KOPT-K1 (cell line): ENCODE measurements around the gene CTU2.

ENCODE experiments used
- H3K27ac ChIP-seq: fragments of 200-600 bp; sonication (generic); 2 replicates; pipeline ENCODE4 v1.5.1; 2016; ENCODE audit warnings: antibody characterized with exemption, mild to moderate bottlenecking, low read depth, low read length; ENCODE audit not compliant: poor library complexity, severe bottlenecking
- H3K36me3 ChIP-seq: fragments of 200-600 bp; sonication (generic); 2 replicates; pipeline ENCODE4 v1.5.1; 2017; ENCODE audit warnings: antibody characterized with exemption, mild to moderate bottlenecking, low read length, moderate library complexity; ENCODE audit not compliant: insufficient read depth
- H3K9me3 ChIP-seq: fragments of 200-600 bp; sonication (generic); 2 replicates; pipeline ENCODE4 v1.5.1; 2017; ENCODE audit warnings: antibody characterized with exemption, low read length, mild to moderate bottlenecking; ENCODE audit not compliant: insufficient read depth, poor library complexity, severe bottlenecking

Gene CTU2

GRCh38 chr16:88698646-88699045, 7.7 kb upstream of the CTU2 start:
- peak overlapping the region; percentile 17 for H3K27ac ChIP-seq
- H3K9me3 ChIP-seq: no peaks in the 10 kb centered on the region
- H3K36me3 ChIP-seq: peaks cover 41% of the 10 kb centered on the region

GRCh38 chr16:88699180-88699579, 7.1 kb upstream of the CTU2 start:
- no peak overlapping the region for H3K27ac ChIP-seq
- H3K9me3 ChIP-seq: no peaks in the 10 kb centered on the region
- H3K36me3 ChIP-seq: peaks cover 41% of the 10 kb centered on the region

- Histone ChIP-seq H3K27ac (peak overlapping the region; percentile 90), H3K9me3 (no peaks in the 10 kb centered on the region), H3K36me3 (peaks cover 41% of the 10 kb centered on the region)
Observed at GRCh38 chr16:88700322-88700635, 6.0 kb upstream of the CTU2 start.

GRCh38 chr16:88700636-88701482, 5.4 kb upstream of the CTU2 start:
- H3K36me3 ChIP-seq: peaks cover 38% of the 10 kb centered on the region
- H3K9me3 ChIP-seq: no peaks in the 10 kb centered on the region
- H3K27ac ChIP-seq: peak overlapping the region; percentile 90

- Histone ChIP-seq H3K36me3 (peaks cover 29% of the 10 kb centered on the region), H3K27ac (peak overlapping the region; percentile 90), H3K9me3 (no peaks in the 10 kb centered on the region)
Observed at GRCh38 chr16:88701581-88702370, 4.5 kb upstream of the CTU2 start.

GRCh38 chr16:88702371-88703210, 3.7 kb upstream of the CTU2 start:
- peaks cover 21% of the 10 kb centered on the region for H3K36me3 ChIP-seq
- H3K27ac ChIP-seq: peak overlapping the region; percentile 90
- no peaks in the 10 kb centered on the region for H3K9me3 ChIP-seq

- H3K9me3 ChIP-seq: no peaks in the 10 kb centered on the region
- peaks cover 13% of the 10 kb centered on the region; the same call in 1 of the 2 replicates for H3K36me3 ChIP-seq
- H3K27ac ChIP-seq: peak overlapping the region; percentile 90
Observed at GRCh38 chr16:88703486-88704309, 2.6 kb upstream of the CTU2 start.

- peak overlapping the region; percentile 62 for H3K27ac ChIP-seq
- peaks cover 18% of the 10 kb centered on the region; the same call in 1 of the 2 replicates for H3K36me3 ChIP-seq
- no peaks in the 10 kb centered on the region for H3K9me3 ChIP-seq
Observed at GRCh38 chr16:88705076-88705684, 1.1 kb upstream of the CTU2 start.

GRCh38 chr16:88705801-88706228, 488 bp upstream of the CTU2 start:
- peak overlapping the region; percentile 62 for H3K27ac ChIP-seq
- peaks cover 24% of the 10 kb centered on the region; the same call in 1 of the 2 replicates for H3K36me3 ChIP-seq

GRCh38 chr16:88706965-88707826, 893 bp downstream of the CTU2 start:
- Histone ChIP-seq H3K27ac (peak overlapping the region; percentile 62), H3K9me3 (no peaks in the 10 kb centered on the region), H3K36me3 (peaks cover 34% of the 10 kb centered on the region; the same call in 1 of the 2 replicates)

More at GRCh38 chr16:88705801-88706228, 488 bp upstream of the CTU2 start:
- no peaks in the 10 kb centered on the region for H3K9me3 ChIP-seq

GRCh38 chr16:88710556-88710955, 4.3 kb downstream of the CTU2 start:
- Histone ChIP-seq H3K27ac (no peak overlapping the region), H3K9me3 (no peaks in the 10 kb centered on the region), H3K36me3 (peaks cover 62% of the 10 kb centered on the region)

- no peak overlapping the region for H3K27ac ChIP-seq
- peaks cover 75% of the 10 kb centered on the region for H3K36me3 ChIP-seq
- no peaks in the 10 kb centered on the region for H3K9me3 ChIP-seq
Observed at GRCh38 chr16:88711750-88712340, 5.5 kb downstream of the CTU2 start.
